PFSK-1 (cell line): ENCODE results near the gene GFOD1.

Source experiments
- FOXP2 ChIP-seq: optimal IDR thresholded peaks from 2 replicates; pipeline ENCODE3; 2011; ENCODE audit warnings: borderline replicate concordance, control low read depth, inconsistent platforms; ENCODE audit not compliant: insufficient read depth; ENCODE audit errors: extremely low read length, extremely low read depth
- POLR2AphosphoS5 ChIP-seq: IDR thresholded peaks from 2 replicates; pipeline ENCODE4 v1.6.1; 2012; ENCODE audit warnings: low read depth, mild to moderate bottlenecking, control low read depth, low read length, moderate library complexity
- SIN3A ChIP-seq: IDR thresholded peaks from 2 replicates; pipeline ENCODE4 v1.6.1; 2012; ENCODE audit warnings: mild to moderate bottlenecking, low read length, moderate library complexity, borderline replicate concordance; ENCODE audit not compliant: insufficient read depth
- TAF1 ChIP-seq: IDR thresholded peaks from 2 replicates; pipeline ENCODE4 v1.6.1; 2012; ENCODE audit warnings: low read length, control low read depth, borderline replicate concordance; ENCODE audit not compliant: insufficient read depth
- TF ChIP-seq, protein P1 (sequence below), 2 experiments: IDR thresholded peaks; 2 replicates each; pipeline versions ENCODE4 v1.6.1 to v1.8.0; 2011 to 2012; ENCODE audit warnings: low read depth in 2 of 2, low read length in 2 of 2, control low read depth in 1 of 2, inconsistent platforms in 1 of 2, mild to moderate bottlenecking in 1 of 2, moderate library complexity in 1 of 2; ENCODE audit not compliant: insufficient read depth in 1 of 2

The GFOD1 gene

DNA sequence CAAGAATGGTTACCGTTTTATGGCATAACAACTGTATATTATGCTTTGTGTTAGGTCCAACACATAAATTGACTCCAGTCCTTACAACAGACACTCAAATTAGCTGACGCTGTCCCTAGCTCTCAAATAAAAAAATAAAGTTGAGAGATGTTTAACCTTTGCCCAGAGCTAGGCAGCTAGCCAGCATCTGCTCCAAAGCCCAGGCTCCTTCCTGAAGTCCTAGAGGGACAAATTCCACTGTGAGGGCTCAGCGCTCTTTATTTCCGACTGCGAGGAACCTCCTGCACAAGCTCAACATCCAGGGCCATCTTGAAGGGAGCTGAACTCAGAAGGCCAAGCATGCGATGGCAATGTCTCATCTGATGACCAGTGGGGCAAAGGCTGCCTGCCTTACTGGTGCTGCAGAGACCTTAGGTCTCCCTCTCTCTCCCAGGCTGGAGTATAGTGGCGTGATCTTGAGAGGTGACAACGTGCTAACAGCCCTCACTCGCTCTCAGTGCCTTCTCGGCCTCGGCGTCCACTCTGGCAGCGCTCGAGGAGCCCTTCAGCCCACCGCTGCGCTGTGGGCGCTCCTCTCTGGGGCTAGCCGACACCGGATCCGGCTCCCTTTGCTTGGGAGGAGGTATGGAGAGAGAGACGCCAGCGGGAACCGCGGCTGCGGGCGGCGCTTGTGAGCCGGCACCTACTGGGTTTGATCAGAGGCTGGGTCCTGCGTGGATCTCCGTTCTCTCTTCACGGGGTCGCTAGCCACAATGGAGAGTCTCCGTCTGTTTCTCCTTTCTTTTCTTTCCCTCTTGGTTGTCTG is 24.7 kb upstream of the GFOD1 start:
- TF ChIP-seq TAF1, result no peak
- no peak for TF ChIP-seq FOXP2
- TF ChIP-seq, protein P1, sequence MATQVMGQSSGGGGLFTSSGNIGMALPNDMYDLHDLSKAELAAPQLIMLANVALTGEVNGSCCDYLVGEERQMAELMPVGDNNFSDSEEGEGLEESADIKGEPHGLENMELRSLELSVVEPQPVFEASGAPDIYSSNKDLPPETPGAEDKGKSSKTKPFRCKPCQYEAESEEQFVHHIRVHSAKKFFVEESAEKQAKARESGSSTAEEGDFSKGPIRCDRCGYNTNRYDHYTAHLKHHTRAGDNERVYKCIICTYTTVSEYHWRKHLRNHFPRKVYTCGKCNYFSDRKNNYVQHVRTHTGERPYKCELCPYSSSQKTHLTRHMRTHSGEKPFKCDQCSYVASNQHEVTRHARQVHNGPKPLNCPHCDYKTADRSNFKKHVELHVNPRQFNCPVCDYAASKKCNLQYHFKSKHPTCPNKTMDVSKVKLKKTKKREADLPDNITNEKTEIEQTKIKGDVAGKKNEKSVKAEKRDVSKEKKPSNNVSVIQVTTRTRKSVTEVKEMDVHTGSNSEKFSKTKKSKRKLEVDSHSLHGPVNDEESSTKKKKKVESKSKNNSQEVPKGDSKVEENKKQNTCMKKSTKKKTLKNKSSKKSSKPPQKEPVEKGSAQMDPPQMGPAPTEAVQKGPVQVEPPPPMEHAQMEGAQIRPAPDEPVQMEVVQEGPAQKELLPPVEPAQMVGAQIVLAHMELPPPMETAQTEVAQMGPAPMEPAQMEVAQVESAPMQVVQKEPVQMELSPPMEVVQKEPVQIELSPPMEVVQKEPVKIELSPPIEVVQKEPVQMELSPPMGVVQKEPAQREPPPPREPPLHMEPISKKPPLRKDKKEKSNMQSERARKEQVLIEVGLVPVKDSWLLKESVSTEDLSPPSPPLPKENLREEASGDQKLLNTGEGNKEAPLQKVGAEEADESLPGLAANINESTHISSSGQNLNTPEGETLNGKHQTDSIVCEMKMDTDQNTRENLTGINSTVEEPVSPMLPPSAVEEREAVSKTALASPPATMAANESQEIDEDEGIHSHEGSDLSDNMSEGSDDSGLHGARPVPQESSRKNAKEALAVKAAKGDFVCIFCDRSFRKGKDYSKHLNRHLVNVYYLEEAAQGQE (IDR thresholded peaks at IDR 0.05; ENCODE audit: insufficient read depth in 1 of 2, low read depth in 2 of 2, low read length in 2 of 2), result no peak
- TF ChIP-seq SIN3A, result no peak
- no peak for TF ChIP-seq POLR2AphosphoS5

DNA sequence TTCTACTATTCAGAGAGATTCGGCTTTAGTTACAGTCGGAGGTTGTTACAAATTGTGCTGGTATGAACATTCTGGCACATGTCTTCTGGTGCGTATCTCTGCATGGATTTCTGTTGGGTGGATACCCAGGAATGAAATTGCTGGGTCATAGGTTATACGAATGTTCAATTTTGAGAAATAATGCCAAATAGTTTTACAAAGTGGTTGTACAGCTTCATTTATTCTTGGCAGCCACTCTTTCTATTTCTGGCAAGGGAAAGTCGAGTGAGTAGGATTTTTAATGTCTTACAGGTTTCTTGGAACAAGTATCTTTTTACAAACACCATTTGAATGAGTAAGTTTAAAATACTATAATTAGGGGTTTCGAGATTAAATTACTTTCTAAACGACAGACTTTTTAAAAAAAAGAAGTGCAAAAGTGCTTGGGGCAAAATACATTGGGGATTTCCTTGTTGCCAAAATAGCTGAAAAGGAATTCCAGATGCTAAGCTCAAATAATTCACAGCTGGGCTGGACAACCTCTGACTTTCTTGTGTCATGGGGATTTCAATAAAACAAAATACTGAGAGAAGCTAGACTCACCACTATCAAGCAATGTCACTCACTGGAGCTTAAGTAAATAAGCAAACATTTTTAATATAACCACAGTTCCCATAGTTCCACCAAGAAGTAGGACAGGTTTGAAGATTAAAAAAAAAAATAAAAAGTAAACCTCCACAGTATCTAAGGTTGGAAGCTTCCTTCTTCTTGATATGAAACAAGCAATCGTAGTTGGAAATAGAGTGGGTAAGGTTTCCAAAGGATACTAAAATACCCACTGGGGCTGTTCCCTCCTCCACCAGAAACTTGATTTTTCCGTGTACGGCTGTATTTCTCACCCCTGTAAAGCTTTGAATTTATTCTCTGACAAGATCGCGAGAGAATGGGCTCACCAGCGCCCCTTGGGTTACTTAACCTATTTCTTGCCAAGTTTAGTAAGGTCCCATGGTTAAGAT is 21.6 kb upstream of the GFOD1 start:
- no peak for TF ChIP-seq FOXP2
- TF ChIP-seq TAF1, result no peak
- TF ChIP-seq SIN3A, result no peak
- TF ChIP-seq POLR2AphosphoS5, result no peak
- TF ChIP-seq, protein P1 (IDR thresholded peaks at IDR 0.05; ENCODE audit: insufficient read depth in 1 of 2, low read depth in 2 of 2, low read length in 2 of 2), result no peak

DNA sequence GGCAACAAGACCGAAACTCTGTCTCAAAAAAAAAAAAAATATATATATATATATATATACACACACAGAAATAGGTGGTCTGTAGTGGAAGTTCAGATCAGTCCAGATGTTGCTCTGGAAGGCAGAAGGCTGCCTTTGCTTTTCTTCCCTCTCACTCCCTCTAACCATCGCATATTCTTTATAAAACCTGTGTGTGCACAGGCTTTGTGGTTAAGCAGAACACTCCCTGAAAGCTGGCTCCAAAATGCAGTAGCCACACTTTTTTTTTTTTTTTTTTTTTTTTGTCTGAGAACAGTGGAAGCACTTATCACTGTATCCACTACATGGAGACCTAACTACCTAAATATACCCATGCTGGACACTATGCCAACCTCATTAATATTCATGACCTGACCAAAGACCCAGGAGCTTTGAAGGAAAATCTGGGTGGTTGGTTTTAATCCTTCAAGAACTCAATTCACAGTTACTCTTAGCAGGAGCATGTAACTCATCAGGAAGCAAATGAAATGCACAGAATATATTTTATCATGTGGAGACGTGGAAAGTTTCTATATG is 20.0 kb upstream of the GFOD1 start:
- no peak for TF ChIP-seq SIN3A
- no peak for TF ChIP-seq POLR2AphosphoS5
- TF ChIP-seq TAF1, result no peak
- TF ChIP-seq FOXP2, result no peak
- TF ChIP-seq, protein P1 (IDR thresholded peaks at IDR 0.05; ENCODE audit: insufficient read depth in 1 of 2, low read depth in 2 of 2, low read length in 2 of 2), result no peak

DNA sequence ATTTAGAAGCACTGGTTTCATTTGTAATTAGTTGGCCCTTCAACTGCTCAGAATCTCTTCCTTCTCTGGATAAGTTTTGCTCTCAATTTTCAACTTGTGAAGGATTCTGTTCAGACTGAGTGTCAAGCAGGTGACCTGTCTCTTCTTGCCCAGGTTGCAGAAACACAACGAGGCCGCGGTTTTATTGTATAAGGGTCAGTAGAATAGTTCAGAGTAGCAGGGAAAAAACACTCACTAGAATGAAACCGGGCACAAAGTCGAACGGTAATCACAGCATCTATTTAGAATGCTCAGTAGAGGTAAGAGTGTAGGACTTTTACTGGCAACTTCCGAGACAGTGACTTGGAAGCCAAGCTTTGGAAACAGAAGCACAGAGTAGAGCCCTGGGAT is 17.9 kb upstream of the GFOD1 start:
- TF ChIP-seq TAF1 (no peak), SIN3A (no peak), FOXP2 (no peak), POLR2AphosphoS5 (no peak)
- TF ChIP-seq, protein P1 (IDR thresholded peaks at IDR 0.05; ENCODE audit: insufficient read depth in 1 of 2, low read depth in 2 of 2, low read length in 2 of 2), result no peak
